HCT116 (cell line): Measurements from ENCODE around the gene ANO2. TPM values are rescaled to one million over a fixed set of nuclear protein-coding genes. Genes with fewer than 3 reads are reported as not detected.

ENCODE experiments used
- ATAC-seq: fragments of 200-7000 bp; cut with Tn5 transposase; 2 replicates; pipeline ENCODE4 v1.9.1; 2020; ENCODE audit warnings: mild to moderate bottlenecking, moderate library complexity
- BruUV-seq: library from RNA; stranded (reverse); fragments of 400-500 nt; replicated peaks from 2 replicates; lab custom pipeline; 2021; lab: Mats Ljungman, UMichigan
- CTCF ChIA-PET: fragments of 300-600 bp; sonication (Branson Sonifier 250); formaldehyde crosslinking; loops from one replicate; lab custom pipeline; 2021; ENCODE audit warnings: antibody characterized with exemption; lab: Charles Lee
- POLR2A ChIA-PET: fragments of 300-600, 350-600 bp; sonication (Branson Sonifier 250); formaldehyde crosslinking; loops from one replicate; lab custom pipeline; 2021; ENCODE audit warnings: antibody characterized with exemption; lab: Charles Lee
- RAD21 ChIA-PET, 2 experiments: fragments of 300-600 bp; sonication (Branson Sonifier 250); formaldehyde crosslinking; loops; one replicate each; lab custom pipeline; 2023; ENCODE audit warnings: low total read pairs in 2 of 2; ENCODE audit not compliant: uncharacterized antibody in 2 of 2, unreplicated experiment in 2 of 2, low non-redundant PET in 1 of 2; lab: Charles Lee
- DNase-seq: peaks from one replicate; pipeline ENCODE4 v3.0.0-alpha.2; 2010; ENCODE audit warnings: low read depth, low spot score
- H2AFZ ChIP-seq: fragments of 200-600 bp; shearing (Covaris generic), sonication (generic); 2 replicates; pipeline ENCODE4 v1.6.1; 2017; ENCODE audit warnings: low read depth, mixed run types, mixed read lengths, antibody characterized with exemption, low read length; ENCODE audit not compliant: poor library complexity, severe bottlenecking
- H3K27ac ChIP-seq: 2 replicates; pipeline ENCODE4 v1.5.1; 2012; ENCODE audit warnings: low read depth, low read length
- H3K27me3 ChIP-seq: fragments of 200-600 bp; sonication (generic); 2 replicates; pipeline ENCODE4 v1.6.1; 2016; ENCODE audit warnings: mixed run types, low read length, mixed read lengths; ENCODE audit not compliant: insufficient read depth
- H3K36me3 ChIP-seq, 2 experiments: fragments of 200-500 bp in 1 of 2; fragments of 200-600 bp in 1 of 2; sonication (Bioruptor generic) in 1 of 2; sonication (generic) in 1 of 2; 2 replicates each; pipeline versions ENCODE4 v1.5.1 to v1.6.1; 2014 to 2016; ENCODE audit warnings: low read length in 2 of 2, inconsistent platforms in 1 of 2, mixed read lengths in 1 of 2, mixed run types in 1 of 2; ENCODE audit not compliant: insufficient read depth in 2 of 2, control insufficient read depth in 1 of 2
- H3K4me1 ChIP-seq, 2 experiments: fragments of 200-600 bp in 1 of 2; sonication (generic) in 1 of 2; 2 replicates each; pipeline versions ENCODE4 v1.5.1 to v1.6.1; 2012 to 2017; ENCODE audit warnings: low read length in 2 of 2, inconsistent platforms in 1 of 2, mild to moderate bottlenecking in 1 of 2, mixed read lengths in 1 of 2, mixed run types in 1 of 2, moderate library complexity in 1 of 2; ENCODE audit not compliant: insufficient read depth in 2 of 2, control insufficient read depth in 1 of 2
- H3K4me2 ChIP-seq: fragments of 200-600 bp; sonication (generic); 2 replicates; pipeline ENCODE4 v1.6.1; 2017; ENCODE audit warnings: mixed run types, low read length, mixed read lengths
- H3K4me3 ChIP-seq, 2 experiments: fragments of 200-600 bp in 1 of 2; sonication (generic) in 1 of 2; replicated peaks in 1 of 2; 2 replicates each; pipeline ENCODE4 v1.5.1; 2011 to 2016; ENCODE audit warnings: low read length in 2 of 2, control low read depth in 1 of 2, low read depth in 1 of 2, mild to moderate bottlenecking in 1 of 2, mixed read lengths in 1 of 2, mixed run types in 1 of 2
- H3K79me2 ChIP-seq: fragments of 200-600 bp; sonication (generic); 2 replicates; pipeline ENCODE4 v1.6.1; 2017; ENCODE audit warnings: mild to moderate bottlenecking, mixed run types, low read length, moderate library complexity, mixed read lengths; ENCODE audit not compliant: insufficient read depth
- H3K9ac ChIP-seq: fragments of 200-600 bp; sonication (generic); 2 replicates; pipeline ENCODE4 v1.6.1; 2016; ENCODE audit warnings: low read length, mixed read lengths
- H3K9me2 ChIP-seq: fragments of 200-600 bp; sonication (generic), shearing (Covaris generic); 2 replicates; pipeline ENCODE4 v1.6.1; 2017; ENCODE audit warnings: mixed run types, mild to moderate bottlenecking, moderate library complexity; ENCODE audit not compliant: insufficient read depth
- H3K9me3 ChIP-seq, 2 experiments: fragments of 200-500 bp in 1 of 2; fragments of 200-600 bp in 1 of 2; sonication (Bioruptor generic) in 1 of 2; sonication (generic) in 1 of 2; 2 replicates each; pipeline ENCODE4 v1.6.1; 2014 to 2017; ENCODE audit warnings: low read length in 2 of 2, mixed read lengths in 2 of 2, inconsistent platforms in 1 of 2, low read depth in 1 of 2, mild to moderate bottlenecking in 1 of 2, mixed run types in 1 of 2, moderate library complexity in 1 of 2; ENCODE audit not compliant: control insufficient read depth in 1 of 2, insufficient read depth in 1 of 2
- H4K20me1 ChIP-seq: fragments of 200-600 bp; sonication (generic), shearing (Covaris generic); 2 replicates; pipeline ENCODE4 v1.6.1; 2017; ENCODE audit warnings: mixed run types, mild to moderate bottlenecking, moderate library complexity; ENCODE audit not compliant: insufficient read depth
- CBX3 ChIP-seq: IDR thresholded peaks from 2 replicates; pipeline ENCODE4 v1.6.1; 2012; ENCODE audit warnings: low read depth
- CEBPB ChIP-seq: IDR thresholded peaks from 2 replicates; pipeline ENCODE4 v1.6.1; 2012; ENCODE audit warnings: low read depth
- EGR1 ChIP-seq: IDR thresholded peaks from 2 replicates; pipeline ENCODE4 v1.6.1; 2012; ENCODE audit warnings: low read depth
- ELF1 ChIP-seq: IDR thresholded peaks from 2 replicates; pipeline ENCODE4 v1.6.1; 2012; ENCODE audit warnings: low read depth, borderline replicate concordance
- POLR2A ChIP-seq: IDR thresholded peaks from 2 replicates; pipeline ENCODE4 v1.7.0; 2011; ENCODE audit warnings: borderline replicate concordance; ENCODE audit not compliant: insufficient read depth, insufficient read length; ENCODE audit errors: extremely low read depth
- RAD21 ChIP-seq: IDR thresholded peaks from 2 replicates; pipeline ENCODE4 v1.6.1; 2012; ENCODE audit warnings: low read depth, mild to moderate bottlenecking
- SIN3A ChIP-seq: IDR thresholded peaks from 2 replicates; pipeline ENCODE4 v1.6.1; 2012; ENCODE audit warnings: low read depth
- ZFX ChIP-seq: fragments of 450-650 bp; IDR thresholded peaks from 2 replicates; pipeline ENCODE4 v1.6.1; 2017
- intact Hi-C: fragments of 100-400 bp; cut with micrococcal nuclease; formaldehyde crosslinking; loops from 2 replicates; pipeline ENCODE4 v1.10.0; 2022
- total RNA-seq: library from RNA; stranded (reverse); gene quantifications from one replicate; pipeline ENCODE4 v1.2.1, GENCODE V29; 2021; ENCODE audit not compliant: unreplicated experiment
- TF ChIP-seq, protein P1 (sequence below): IDR thresholded peaks from 2 replicates; pipeline ENCODE4 v1.6.1; 2011; ENCODE audit warnings: mild to moderate bottlenecking, low read length, moderate library complexity; ENCODE audit not compliant: insufficient replicate concordance; ENCODE audit errors: extremely low read depth
- TF ChIP-seq, protein P2 (sequence below): IDR thresholded peaks from 2 replicates; pipeline ENCODE4 v1.6.1; 2012
- TF ChIP-seq, protein P3 (sequence below), 3 experiments: fragments of 200-600 bp in 1 of 3; sonication (generic) in 1 of 3; IDR thresholded peaks in 2 of 3; conservative IDR thresholded peaks in 1 of 3; 2 replicates each; pipeline ENCODE4 v1.5.1; 2012 to 2017; ENCODE audit warnings: low read depth in 2 of 3, low read length in 2 of 3, antibody characterized with exemption in 1 of 3, borderline replicate concordance in 1 of 3, control low read depth in 1 of 3, mild to moderate bottlenecking in 1 of 3, mixed read lengths in 1 of 3, mixed run types in 1 of 3, moderate library complexity in 1 of 3; ENCODE audit not compliant: insufficient read depth in 1 of 3

Gene ANO2
- total RNA-seq, 1 experiment from 2014 or later, result not detected

DNA sequence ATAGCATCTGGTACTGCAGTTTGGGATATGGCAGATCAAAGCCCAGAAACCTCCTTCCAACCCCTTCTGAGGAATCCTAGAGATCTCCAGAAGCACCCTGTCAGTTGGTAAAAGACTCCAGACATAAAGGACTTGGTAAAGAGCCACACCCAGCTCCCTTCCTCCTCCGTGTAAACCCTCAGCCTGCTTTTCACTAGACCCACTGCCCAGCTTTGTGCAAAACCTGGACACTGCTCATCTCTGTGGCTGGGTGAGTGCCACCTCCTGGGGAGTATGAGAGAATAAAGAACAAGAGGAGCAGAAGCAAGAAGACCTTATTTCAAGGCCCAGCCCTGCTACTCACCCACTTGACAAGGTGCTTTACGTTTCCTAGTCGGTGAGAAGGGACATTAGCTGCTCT is 33.0 kb downstream of the ANO2 start:
- Histone ChIP-seq H3K27ac (no peak overlapping the region), H2AFZ (no peak overlapping the region), H3K36me3 (no peaks in the 10 kb centered on the region), H4K20me1 (no peaks in the 10 kb centered on the region), H3K9ac (no peak overlapping the region), H3K27me3 (peaks cover 28% of the 10 kb centered on the region; the same call in 1 of the 2 replicates), H3K79me2 (no peaks in the 10 kb centered on the region), H3K9me3 (no peaks in the 10 kb centered on the region)
- ChIA-PET RAD21 (no interaction called here), CTCF (no interaction called here)
- BruUV-seq, result no TSS peak
- intact Hi-C loops, result no loop called here
- TF ChIP-seq RAD21, result no peak
- TF ChIP-seq SIN3A, result no peak
- TF ChIP-seq, protein P1, sequence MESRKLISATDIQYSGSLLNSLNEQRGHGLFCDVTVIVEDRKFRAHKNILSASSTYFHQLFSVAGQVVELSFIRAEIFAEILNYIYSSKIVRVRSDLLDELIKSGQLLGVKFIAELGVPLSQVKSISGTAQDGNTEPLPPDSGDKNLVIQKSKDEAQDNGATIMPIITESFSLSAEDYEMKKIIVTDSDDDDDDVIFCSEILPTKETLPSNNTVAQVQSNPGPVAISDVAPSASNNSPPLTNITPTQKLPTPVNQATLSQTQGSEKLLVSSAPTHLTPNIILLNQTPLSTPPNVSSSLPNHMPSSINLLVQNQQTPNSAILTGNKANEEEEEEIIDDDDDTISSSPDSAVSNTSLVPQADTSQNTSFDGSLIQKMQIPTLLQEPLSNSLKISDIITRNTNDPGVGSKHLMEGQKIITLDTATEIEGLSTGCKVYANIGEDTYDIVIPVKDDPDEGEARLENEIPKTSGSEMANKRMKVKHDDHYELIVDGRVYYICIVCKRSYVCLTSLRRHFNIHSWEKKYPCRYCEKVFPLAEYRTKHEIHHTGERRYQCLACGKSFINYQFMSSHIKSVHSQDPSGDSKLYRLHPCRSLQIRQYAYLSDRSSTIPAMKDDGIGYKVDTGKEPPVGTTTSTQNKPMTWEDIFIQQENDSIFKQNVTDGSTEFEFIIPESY, result no peak
- TF ChIP-seq POLR2A, result no peak
- no peak for TF ChIP-seq EGR1
- no peak for TF ChIP-seq CEBPB
- no peak for TF ChIP-seq CBX3
- no peak for TF ChIP-seq ZFX
- no peak for TF ChIP-seq ELF1
- TF ChIP-seq, protein P2, sequence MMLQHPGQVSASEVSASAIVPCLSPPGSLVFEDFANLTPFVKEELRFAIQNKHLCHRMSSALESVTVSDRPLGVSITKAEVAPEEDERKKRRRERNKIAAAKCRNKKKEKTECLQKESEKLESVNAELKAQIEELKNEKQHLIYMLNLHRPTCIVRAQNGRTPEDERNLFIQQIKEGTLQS, result no peak
- TF ChIP-seq, protein P3, sequence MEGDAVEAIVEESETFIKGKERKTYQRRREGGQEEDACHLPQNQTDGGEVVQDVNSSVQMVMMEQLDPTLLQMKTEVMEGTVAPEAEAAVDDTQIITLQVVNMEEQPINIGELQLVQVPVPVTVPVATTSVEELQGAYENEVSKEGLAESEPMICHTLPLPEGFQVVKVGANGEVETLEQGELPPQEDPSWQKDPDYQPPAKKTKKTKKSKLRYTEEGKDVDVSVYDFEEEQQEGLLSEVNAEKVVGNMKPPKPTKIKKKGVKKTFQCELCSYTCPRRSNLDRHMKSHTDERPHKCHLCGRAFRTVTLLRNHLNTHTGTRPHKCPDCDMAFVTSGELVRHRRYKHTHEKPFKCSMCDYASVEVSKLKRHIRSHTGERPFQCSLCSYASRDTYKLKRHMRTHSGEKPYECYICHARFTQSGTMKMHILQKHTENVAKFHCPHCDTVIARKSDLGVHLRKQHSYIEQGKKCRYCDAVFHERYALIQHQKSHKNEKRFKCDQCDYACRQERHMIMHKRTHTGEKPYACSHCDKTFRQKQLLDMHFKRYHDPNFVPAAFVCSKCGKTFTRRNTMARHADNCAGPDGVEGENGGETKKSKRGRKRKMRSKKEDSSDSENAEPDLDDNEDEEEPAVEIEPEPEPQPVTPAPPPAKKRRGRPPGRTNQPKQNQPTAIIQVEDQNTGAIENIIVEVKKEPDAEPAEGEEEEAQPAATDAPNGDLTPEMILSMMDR (IDR thresholded peaks at IDR 0.05 in 2 of 3, conservative IDR thresholded peaks at IDR 0.05 in 1 of 3; ENCODE audit: borderline replicate concordance in 1 of 3, insufficient read depth in 1 of 3, low read depth in 2 of 3, low read length in 2 of 3), result no peak
- TF ChIP-seq, all 23 proteins: peak for 0
- no peaks in the 10 kb centered on the region for H3K4me1 ChIP-seq
- no peak overlapping the region for H3K4me3 ChIP-seq
- DNase-seq (no peak), ATAC-seq (no peak)
- H3K9me2 ChIP-seq, result no peaks in the 10 kb centered on the region
- no peak overlapping the region for H3K4me2 ChIP-seq
- POLR2A ChIA-PET, result no interaction called here
